Measurements from ENCODE around the gene PLA2G2A. TPM values are rescaled to one million over a fixed set of nuclear protein-coding genes. Genes with fewer than 3 reads are reported as not detected.

Gene PLA2G2A
- total RNA-seq, 1 experiment from 2014 or later, result 7.1 TPM

DNA sequence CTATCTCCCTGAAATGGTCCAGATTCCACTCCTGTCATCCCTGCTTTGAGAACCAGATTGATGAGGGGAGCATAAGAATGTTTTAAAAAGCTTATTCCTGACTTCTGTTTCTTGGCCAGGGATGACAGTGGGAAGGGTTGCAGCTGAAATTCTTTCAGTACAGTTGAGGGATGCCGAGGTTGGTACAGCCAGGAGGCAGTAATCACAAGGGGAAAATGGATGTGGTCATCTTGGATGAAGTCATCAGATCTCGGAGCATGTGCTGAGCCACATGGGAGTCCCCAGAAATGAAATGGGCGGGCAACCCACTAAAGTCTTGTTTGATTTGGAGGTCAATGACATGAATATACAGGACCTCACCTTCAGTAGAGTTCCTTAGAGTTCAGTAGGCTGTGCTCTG, 37.3 kb downstream of the PLA2G2A start:
- WGBS (ENCODE audit: extremely low coverage, insufficient read length, low lambda C conversion rate), result no CpG with 5 or more reads among the region's 3 CpGs
- no peak overlapping the region for H3K27ac ChIP-seq (ENCODE audit: insufficient read length, low read depth, low read length)

More for the DNA sequence above, 37.3 kb downstream of the PLA2G2A start:
- Histone ChIP-seq H3K56ac (ENCODE audit: insufficient read length, low read depth, low read length) (no peak overlapping the region), H3K18ac (ENCODE audit: insufficient read length, low read depth, low read length) (no peak overlapping the region), H2BK5ac (ENCODE audit: insufficient read length, low read length) (no peak overlapping the region), H3K27me3 (ENCODE audit: insufficient read depth, low read length) (no peaks in the 10 kb centered on the region), H4K20me1 (ENCODE audit: control insufficient read depth, insufficient read depth, insufficient read length) (no peaks in the 10 kb centered on the region), H3K79me1 (ENCODE audit: insufficient read depth, low read depth, low read length, poor library complexity, severe bottlenecking) (no peaks in the 10 kb centered on the region), H2AK5ac (ENCODE audit: insufficient read length, low read length) (no peak overlapping the region), H3K79me2 (ENCODE audit: insufficient read depth, low read length) (no peaks in the 10 kb centered on the region), H2BK20ac (ENCODE audit: low read depth, low read length, poor library complexity, severe bottlenecking) (no peak overlapping the region), H2BK15ac (ENCODE audit: low read depth, low read length) (no peak overlapping the region), H4K8ac (replicated peaks; ENCODE audit: insufficient read length, low read depth, low read length) (no peak overlapping the region), H3K23ac (ENCODE audit: insufficient read length, low read depth, low read length) (no peak overlapping the region), H3K4me1 (ENCODE audit: insufficient read depth, low read length) (no peaks in the 10 kb centered on the region), H4K91ac (ENCODE audit: insufficient read length, low read depth, low read length) (no peak overlapping the region), H3K14ac (ENCODE audit: insufficient read depth, low read length) (no peak overlapping the region), H3K9ac (ENCODE audit: extremely low read depth, insufficient read length, low read length) (no peak overlapping the region), H3K4ac (ENCODE audit: low read depth, low read length) (no peak overlapping the region), H2AFZ (ENCODE audit: low read length) (no peak overlapping the region), H4K5ac (ENCODE audit: insufficient read length, low read depth, low read length) (no peak overlapping the region), H2BK120ac (ENCODE audit: low read depth, low read length, poor library complexity, severe bottlenecking) (no peak overlapping the region), H3K23me2 (ENCODE audit: insufficient read length, low read depth, low read length, poor library complexity, severe bottlenecking) (no peaks in the 10 kb centered on the region), H3K4me2 (ENCODE audit: insufficient read depth, insufficient read length, low read length) (no peak overlapping the region), H2BK12ac (ENCODE audit: insufficient read length, low read depth, low read length) (no peak overlapping the region), H3T11ph (ENCODE audit: low read length) (no peak overlapping the region), H3K9me3 (ENCODE audit: control insufficient read depth, low read depth, low read length) (no peaks in the 10 kb centered on the region)
- H3K27me3 Mint-ChIP-seq (ENCODE audit: low read depth), result peaks cover 5% of the 10 kb centered on the region; the same call in 1 of the 2 replicates
- no peak overlapping the region for H3K4me3 Mint-ChIP-seq
- peaks cover 9% of the 10 kb centered on the region in 2 experiments for H3K4me1 Mint-ChIP-seq
- no peaks in the 10 kb centered on the region; a peak in 2 of 7 replicates for H3K36me3 Mint-ChIP-seq (ENCODE audit: insufficient read depth in 1 of 3, low read depth in 3 of 3)
- H3K27ac Mint-ChIP-seq, result no peak overlapping the region
- TF ChIP-seq CTCF (conservative IDR thresholded peaks at IDR 0.05), result no peak
- H3K9me3 Mint-ChIP-seq, result peaks cover 0 to 11% of the 10 kb centered on the region in 2 experiments; a peak in 3 of 5 replicates
- DNase-seq, result no peak

All from H9 (cell line).